Colonic mucosa (tissue), 4 donors: Measurements from ENCODE around the gene USP28. TPM values are rescaled to one million over a fixed set of nuclear protein-coding genes. Genes with fewer than 3 reads are reported as not detected.

Experiments used
- DNase-seq: peaks from one replicate; pipeline ENCODE4 v3.0.0-alpha.2; 2020
- H3K27ac ChIP-seq: fragments of 200-600 bp; one replicate; pipeline ENCODE4 v1.8.0; 2021
- H3K27me3 ChIP-seq: fragments of 200-600 bp; one replicate; pipeline ENCODE4 v1.8.0; 2021
- H3K36me3 ChIP-seq: fragments of 200-600 bp; one replicate; pipeline ENCODE4 v1.8.0; 2021
- H3K4me1 ChIP-seq: fragments of 200-600 bp; one replicate; pipeline ENCODE4 v1.8.0; 2021; ENCODE audit warnings: mild to moderate bottlenecking
- H3K4me3 ChIP-seq: fragments of 200-600 bp; one replicate; pipeline ENCODE4 v1.8.0; 2021
- H3K9ac ChIP-seq, 2 donors: one replicate each; pipeline ENCODE4 v1.7.0; 2013; ENCODE audit warnings: control low read depth in 2 of 2, low read depth in 2 of 2, low read length in 2 of 2
- H3K9me3 ChIP-seq: fragments of 200-600 bp; one replicate; pipeline ENCODE4 v1.8.0; 2021
- CTCF ChIP-seq: fragments of 200-600 bp; IDR thresholded peaks from one replicate; pipeline ENCODE4 v1.8.0; 2022; ENCODE audit warnings: antibody characterized with exemption, mild to moderate bottlenecking
- intact Hi-C: fragments of 100-400 bp; cut with DNase I; formaldehyde crosslinking; loops from one replicate; pipeline ENCODE4 v1.14.1; 2022
- total RNA-seq, 2 donors: library from RNA; stranded (reverse); fragmentation: NEBNext Ultra II Directional in 1 of 2; extraction: Animal tissue kit (Norgen Biotek cat#: 25700) in 1 of 2; gene quantifications; one replicate each; pipeline ENCODE4 v1.2.1, GENCODE V29; 2021
- donor health status: healthy.
- donor health status: DM: no; HTN: no; CAD: no.
- donor health status: DM: no; HTN: no; CAD: no.

USP28 gene
- total RNA-seq, 2 donors from 2014 or later = 25.7 to 35.3 TPM

- no peaks in the 10 kb centered on the region for H3K4me1 ChIP-seq
- H3K9ac ChIP-seq = no peak overlapping the region
- no peak for DNase-seq
- no peak for TF ChIP-seq CTCF
- no peak overlapping the region for H3K4me3 ChIP-seq
- H3K9me3 ChIP-seq = no peaks in the 10 kb centered on the region
- intact Hi-C loops = no loop called here
- H3K36me3 ChIP-seq = no peaks in the 10 kb centered on the region
- no peak overlapping the region for H3K27ac ChIP-seq
- no peaks in the 10 kb centered on the region for H3K27me3 ChIP-seq
Measured at GRCh38 chr11:113831314-113831713, 44.1 kb downstream of the USP28 start.

- intact Hi-C loops = no loop called here
- Histone ChIP-seq H3K9ac (no peak overlapping the region), H3K27me3 (no peaks in the 10 kb centered on the region), H3K36me3 (no peaks in the 10 kb centered on the region), H3K27ac (no peak overlapping the region), H3K4me3 (no peak overlapping the region), H3K9me3 (no peaks in the 10 kb centered on the region), H3K4me1 (no peaks in the 10 kb centered on the region)
- no peak for DNase-seq
- no peak for TF ChIP-seq CTCF
Measured at GRCh38 chr11:113829751-113830150, 45.6 kb downstream of the USP28 start.

GRCh38 chr11:113828191-113828590 lies 47.2 kb downstream of the USP28 start:
- Histone ChIP-seq H3K27me3 (no peaks in the 10 kb centered on the region), H3K9ac (no peak overlapping the region), H3K4me3 (no peak overlapping the region), H3K4me1 (no peaks in the 10 kb centered on the region), H3K9me3 (no peaks in the 10 kb centered on the region), H3K36me3 (no peaks in the 10 kb centered on the region), H3K27ac (no peak overlapping the region)
- DNase-seq = no peak
- intact Hi-C loops = no loop called here
- no peak for TF ChIP-seq CTCF

- TF ChIP-seq CTCF = no peak
- H3K36me3 ChIP-seq = no peaks in the 10 kb centered on the region
- H3K9me3 ChIP-seq = no peaks in the 10 kb centered on the region
- DNase-seq = no peak
- H3K27me3 ChIP-seq = no peaks in the 10 kb centered on the region
- no peak overlapping the region for H3K9ac ChIP-seq
- intact Hi-C loops = no loop called here
- no peaks in the 10 kb centered on the region for H3K4me1 ChIP-seq
- H3K4me3 ChIP-seq = no peak overlapping the region
- no peak overlapping the region for H3K27ac ChIP-seq
Measured at GRCh38 chr11:113827477-113827876, 47.9 kb downstream of the USP28 start.

- TF ChIP-seq CTCF = no peak
- Histone ChIP-seq H3K4me3 (no peak overlapping the region), H3K4me1 (no peaks in the 10 kb centered on the region), H3K27me3 (no peaks in the 10 kb centered on the region), H3K27ac (no peak overlapping the region), H3K36me3 (no peaks in the 10 kb centered on the region), H3K9me3 (no peaks in the 10 kb centered on the region), H3K9ac (no peak overlapping the region)
- DNase-seq = no peak
- intact Hi-C loops = no loop called here
Measured at GRCh38 chr11:113818426-113818825, 56.9 kb downstream of the USP28 start.

- Histone ChIP-seq H3K27me3 (no peaks in the 10 kb centered on the region), H3K9me3 (no peaks in the 10 kb centered on the region)
- no peak for TF ChIP-seq CTCF
Measured at GRCh38 chr11:113817626-113818025, 57.7 kb downstream of the USP28 start.

More at GRCh38 chr11:113817626-113818025, 57.7 kb downstream of the USP28 start:
- H3K27ac ChIP-seq = no peak overlapping the region
- no peak for DNase-seq
- no peaks in the 10 kb centered on the region for H3K4me1 ChIP-seq
- no peak overlapping the region for H3K4me3 ChIP-seq
- no peak overlapping the region for H3K9ac ChIP-seq
- H3K36me3 ChIP-seq = no peaks in the 10 kb centered on the region
- intact Hi-C loops = no loop called here
